Muscle layer of colon (tissue), 2 donors: ENCODE measurements around the gene CDC42SE1.
A peak's percentile ranks its signal among the peaks of the same experiment; 100 is the strongest.

Experiments
- H3K27ac ChIP-seq: one replicate; pipeline ENCODE4 v1.7.0; 2013; ENCODE audit warnings: low read depth, mild to moderate bottlenecking, low read length, moderate library complexity
- H3K27me3 ChIP-seq, 2 donors: one replicate each; pipeline ENCODE4 v1.7.0; 2013; ENCODE audit warnings: low read length in 2 of 2, mild to moderate bottlenecking in 2 of 2; ENCODE audit not compliant: insufficient read depth in 2 of 2, control insufficient read depth in 1 of 2
- H3K36me3 ChIP-seq: one replicate; pipeline ENCODE4 v1.7.0; 2013; ENCODE audit warnings: mild to moderate bottlenecking, low read length; ENCODE audit not compliant: insufficient read depth
- H3K4me1 ChIP-seq: one replicate; pipeline ENCODE4 v1.7.0; 2013; ENCODE audit warnings: mild to moderate bottlenecking, low read length; ENCODE audit not compliant: insufficient read depth
- H3K4me3 ChIP-seq, 2 donors: one replicate each; pipeline ENCODE4 v1.7.0; 2013; ENCODE audit warnings: low read length in 2 of 2, low read depth in 1 of 2, mild to moderate bottlenecking in 1 of 2, moderate library complexity in 1 of 2
- H3K9ac ChIP-seq: one replicate; pipeline ENCODE4 v1.7.0; 2013; ENCODE audit warnings: low read length
- H3K9me3 ChIP-seq: one replicate; pipeline ENCODE4 v1.7.0; 2013; ENCODE audit warnings: mild to moderate bottlenecking, low read length
- donor health status: abdominal sarcoma.
- donor health status: Adenocarcinoma of cecum.

The CDC42SE1 gene

DNA sequence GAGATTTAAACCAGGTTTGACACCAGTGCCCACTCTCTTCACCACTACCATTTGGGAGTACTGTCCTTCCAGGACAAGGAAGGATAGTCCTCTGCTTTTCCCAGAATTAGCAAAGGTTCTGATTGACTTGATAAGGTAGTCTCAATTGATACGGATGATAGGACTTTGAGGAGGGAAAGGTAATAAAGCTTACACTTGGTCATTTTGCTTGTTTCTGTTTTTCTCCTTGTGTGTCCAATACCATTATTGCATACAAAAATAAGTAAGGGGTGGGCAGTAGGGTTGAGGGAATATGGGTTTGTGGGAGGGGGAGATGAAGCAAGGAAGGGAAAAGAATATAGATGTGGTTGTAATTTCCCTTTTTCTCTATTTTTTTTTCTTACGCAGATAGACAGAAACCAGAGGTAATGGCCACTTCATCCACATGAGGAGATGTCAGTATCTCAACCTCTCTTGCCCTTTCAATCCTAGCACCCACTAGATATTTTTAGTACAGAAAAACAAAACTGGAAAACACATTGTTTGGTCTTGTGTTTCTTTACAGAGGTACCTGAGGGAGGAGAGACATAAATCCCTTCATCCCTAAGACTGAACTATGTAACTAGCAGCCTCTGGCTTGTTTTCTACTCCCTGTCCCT, 9.3 kb downstream of the CDC42SE1 start:
- H3K4me1 ChIP-seq: peaks cover 9% of the 10 kb centered on the region
- H3K9ac ChIP-seq: no peak overlapping the region
- H3K27me3 ChIP-seq: no peaks in the 10 kb centered on the region
- H3K27ac ChIP-seq: no peak overlapping the region
- no peaks in the 10 kb centered on the region for H3K9me3 ChIP-seq
- H3K4me3 ChIP-seq: no peak overlapping the region
- H3K36me3 ChIP-seq: peaks cover 27% of the 10 kb centered on the region

DNA sequence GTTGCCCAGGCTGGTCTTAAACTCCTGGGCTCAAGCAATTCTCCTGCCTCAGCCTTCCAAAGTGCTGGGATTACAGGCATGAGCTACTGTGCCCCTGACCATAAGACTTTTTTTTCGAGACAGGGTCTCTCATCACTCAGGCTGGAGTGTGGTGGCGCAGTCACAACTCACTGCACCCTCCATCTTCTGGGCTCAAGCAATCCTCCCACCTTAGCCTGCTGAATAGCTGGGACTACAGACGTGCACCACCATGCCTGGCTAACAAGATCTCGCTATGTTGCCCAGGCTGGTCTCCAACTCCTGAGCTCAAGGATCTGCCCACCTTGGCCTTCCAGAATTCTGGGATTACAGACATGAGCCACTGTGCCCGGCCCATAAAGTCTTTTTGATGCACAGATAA, 10.0 kb downstream of the CDC42SE1 start:
- H3K27ac ChIP-seq: no peak overlapping the region

DNA sequence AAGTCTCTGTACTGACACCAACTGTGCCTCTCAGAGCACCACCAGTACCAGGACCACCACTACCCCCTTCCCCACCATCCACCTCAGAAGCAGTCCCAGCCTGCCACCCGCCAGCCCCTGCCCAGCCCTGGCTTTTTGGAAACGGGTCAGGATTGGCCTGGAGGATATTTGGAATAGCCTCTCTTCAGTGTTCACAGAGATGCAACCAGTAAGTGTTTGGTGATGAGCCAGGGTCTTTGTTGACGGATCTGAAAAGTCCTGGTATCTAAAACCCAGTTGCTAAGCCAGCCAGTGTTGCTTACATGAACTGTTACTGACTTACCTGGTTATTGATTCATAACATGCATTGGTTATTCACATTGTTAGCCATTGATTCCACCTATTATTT, 10.8 kb downstream of the CDC42SE1 start:
- Histone ChIP-seq H3K4me1 (peaks cover 9% of the 10 kb centered on the region), H3K4me3 (peak overlapping the region; percentile 63 to 80), H3K9ac (peak overlapping the region; percentile 84), H3K27ac (peak overlapping the region; percentile 93), H3K27me3 (no peaks in the 10 kb centered on the region), H3K36me3 (peaks cover 14% of the 10 kb centered on the region), H3K9me3 (no peaks in the 10 kb centered on the region)

More for the DNA sequence above, 10.0 kb downstream of the CDC42SE1 start:
- peaks cover 9% of the 10 kb centered on the region for H3K4me1 ChIP-seq
- H3K9me3 ChIP-seq: no peaks in the 10 kb centered on the region
- H3K27me3 ChIP-seq: no peaks in the 10 kb centered on the region
- no peak overlapping the region for H3K4me3 ChIP-seq
- no peak overlapping the region for H3K9ac ChIP-seq
- peaks cover 20% of the 10 kb centered on the region for H3K36me3 ChIP-seq

DNA sequence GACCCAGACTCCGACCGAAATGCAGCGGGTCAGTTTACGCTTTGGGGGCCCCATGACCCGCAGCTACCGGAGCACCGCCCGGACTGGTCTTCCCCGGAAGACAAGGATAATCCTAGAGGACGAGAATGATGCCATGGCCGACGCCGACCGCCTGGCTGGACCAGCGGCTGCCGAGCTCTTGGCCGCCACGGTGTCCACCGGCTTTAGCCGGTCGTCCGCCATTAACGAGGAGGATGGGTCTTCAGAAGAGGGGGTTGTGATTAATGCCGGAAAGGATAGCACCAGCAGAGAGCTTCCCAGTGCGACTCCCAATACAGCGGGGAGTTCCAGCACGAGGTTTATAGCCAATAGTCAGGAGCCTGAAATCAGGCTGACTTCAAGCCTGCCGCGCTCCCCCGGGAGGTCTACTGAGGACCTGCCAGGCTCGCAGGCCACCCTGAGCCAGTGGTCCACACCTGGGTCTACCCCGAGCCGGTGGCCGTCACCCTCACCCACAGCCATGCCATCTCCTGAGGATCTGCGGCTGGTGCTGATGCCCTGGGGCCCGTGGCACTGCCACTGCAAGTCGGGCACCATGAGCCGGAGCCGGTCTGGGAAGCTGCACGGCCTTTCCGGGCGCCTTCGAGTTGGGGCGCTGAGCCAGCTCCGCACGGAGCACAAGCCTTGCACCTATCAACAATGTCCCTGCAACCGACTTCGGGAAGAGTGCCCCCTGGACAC, 11.3 kb downstream of the CDC42SE1 start:
- Histone ChIP-seq H3K27me3 (no peaks in the 10 kb centered on the region), H3K9ac (peak overlapping the region; percentile 84), H3K27ac (peak overlapping the region; percentile 93), H3K36me3 (peaks cover 14% of the 10 kb centered on the region), H3K9me3 (no peaks in the 10 kb centered on the region), H3K4me3 (peak overlapping the region; percentile 63 to 80), H3K4me1 (peaks cover 9% of the 10 kb centered on the region)

DNA sequence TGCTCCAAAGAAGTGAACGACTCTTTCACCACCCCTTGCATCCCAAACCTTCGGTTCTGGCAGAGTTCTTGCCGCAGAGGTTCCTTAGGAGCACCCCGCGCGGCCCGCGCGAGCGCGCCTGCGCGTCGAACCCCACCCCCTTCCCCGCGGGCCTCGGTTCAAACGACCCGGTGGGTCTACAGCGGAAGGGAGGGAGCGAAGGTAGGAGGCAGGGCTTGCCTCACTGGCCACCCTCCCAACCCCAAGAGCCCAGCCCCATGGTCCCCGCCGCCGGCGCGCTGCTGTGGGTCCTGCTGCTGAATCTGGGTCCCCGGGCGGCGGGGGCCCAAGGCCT, 11.9 kb downstream of the CDC42SE1 start, which contains the start of gene C1orf56:
Gene C1orf56, plus strand, starts transcription at position 161 of the 334 bp plus-strand sequence. Its CDS starts 97 bp downstream, at position 258.
- peak within 1 kb of the TSS; percentile 63 to 80 for H3K4me3 ChIP-seq
- H3K4me1 ChIP-seq: peaks cover 9% of the 10 kb centered on the region
- peaks cover 9% of the 10 kb centered on the region for H3K36me3 ChIP-seq

DNA sequence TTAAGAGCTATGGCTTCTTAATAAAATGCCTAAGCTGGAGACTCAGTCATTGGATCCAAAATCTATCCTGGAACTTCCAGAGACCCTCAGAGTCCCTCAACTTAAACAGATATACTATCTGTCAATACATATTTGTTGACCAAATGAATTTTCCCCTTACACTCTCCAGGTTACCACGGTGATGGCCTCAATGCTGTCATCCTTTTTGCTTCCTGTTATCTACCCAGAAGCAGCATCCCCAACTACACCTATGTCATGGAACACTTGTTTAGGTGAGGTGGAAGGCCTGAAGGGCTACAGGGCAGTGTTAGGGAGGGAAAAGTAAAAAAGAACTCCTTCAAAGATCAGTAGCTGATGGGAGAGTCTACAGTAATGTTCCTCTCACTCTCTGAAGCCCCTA, 16.3 kb downstream of the CDC42SE1 start:
- no peaks in the 10 kb centered on the region for H3K4me1 ChIP-seq
- no peaks in the 10 kb centered on the region for H3K36me3 ChIP-seq
- no peaks in the 10 kb centered on the region for H3K9me3 ChIP-seq

More for the DNA sequence above, 11.9 kb downstream of the CDC42SE1 start, which contains the start of gene C1orf56:
- Histone ChIP-seq H3K9ac (peak within 1 kb of the TSS; percentile 84), H3K27ac (peak within 1 kb of the TSS; percentile 93), H3K27me3 (no peaks in the 10 kb centered on the region), H3K9me3 (no peaks in the 10 kb centered on the region)

DNA sequence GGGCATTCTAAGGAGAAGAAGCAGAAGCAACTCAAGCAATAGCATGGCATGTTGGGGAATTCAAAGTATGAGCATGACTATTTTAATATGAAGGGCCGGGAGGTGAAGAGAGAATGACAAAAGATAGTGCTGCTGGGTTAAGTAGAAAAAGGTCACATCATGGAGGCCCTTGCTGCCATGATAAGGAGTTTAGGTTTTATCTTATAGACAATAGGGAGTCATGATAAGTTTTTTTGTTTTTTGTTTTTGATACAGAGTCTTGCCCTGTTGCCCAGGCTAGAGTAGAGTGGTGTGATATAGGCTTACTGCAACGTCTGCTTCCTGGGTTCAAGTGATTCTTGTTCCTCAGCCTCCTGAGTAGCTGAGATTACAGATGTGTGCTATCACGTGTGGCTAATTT, 19.9 kb downstream of the CDC42SE1 start:
- peaks cover 7% of the 10 kb centered on the region for H3K36me3 ChIP-seq
- H3K4me3 ChIP-seq: no peak overlapping the region
- no peak overlapping the region for H3K27ac ChIP-seq
- no peak overlapping the region for H3K9ac ChIP-seq
- no peaks in the 10 kb centered on the region for H3K9me3 ChIP-seq
- H3K27me3 ChIP-seq: no peaks in the 10 kb centered on the region
- H3K4me1 ChIP-seq: no peaks in the 10 kb centered on the region

More for the DNA sequence above, 16.3 kb downstream of the CDC42SE1 start:
- no peak overlapping the region for H3K9ac ChIP-seq
- no peak overlapping the region for H3K4me3 ChIP-seq
- H3K27me3 ChIP-seq: no peaks in the 10 kb centered on the region
- H3K27ac ChIP-seq: no peak overlapping the region

DNA sequence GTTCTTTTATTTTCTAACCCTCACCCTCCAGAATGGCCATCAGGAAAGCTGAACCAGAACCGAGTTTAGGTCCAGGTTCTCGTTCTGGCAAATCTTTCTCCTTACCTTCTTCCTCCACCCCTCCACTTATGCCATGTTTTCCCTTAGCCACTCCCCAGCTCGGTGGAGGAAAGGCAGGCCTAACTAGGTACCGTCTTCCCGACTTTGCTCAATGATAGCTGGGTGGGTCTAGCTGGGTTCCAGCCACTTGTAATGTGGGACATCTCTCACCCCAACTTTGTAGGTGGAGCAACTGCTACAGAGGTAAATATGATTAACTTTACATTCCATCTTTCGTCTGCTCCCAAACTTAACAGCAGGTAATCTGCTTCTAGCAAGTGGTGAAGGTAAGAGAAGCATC, 22.4 kb downstream of the CDC42SE1 start:
- Histone ChIP-seq H3K9ac (no peak overlapping the region), H3K27ac (no peak overlapping the region), H3K4me1 (no peaks in the 10 kb centered on the region), H3K4me3 (no peak overlapping the region), H3K9me3 (no peaks in the 10 kb centered on the region), H3K36me3 (peaks cover 17% of the 10 kb centered on the region), H3K27me3 (no peaks in the 10 kb centered on the region)

DNA sequence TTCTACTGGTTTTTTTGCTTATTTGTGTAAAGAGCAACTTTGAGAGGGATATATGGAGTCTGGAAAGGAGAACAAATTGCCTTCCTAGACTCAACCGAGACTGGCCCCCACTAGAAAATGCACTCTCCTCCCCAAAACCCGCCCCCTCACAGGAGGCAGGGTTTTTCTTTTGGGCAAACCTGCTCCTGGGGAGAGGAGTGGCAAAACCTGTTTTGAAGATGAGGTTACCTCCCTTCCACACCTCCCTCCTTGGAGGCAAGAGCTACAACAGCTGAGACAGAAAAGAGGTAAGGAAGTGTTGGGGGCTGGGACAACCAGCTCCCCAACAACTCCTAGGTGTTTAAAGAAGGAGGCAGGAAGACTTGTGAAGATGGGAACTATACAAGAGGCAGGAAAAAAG, 23.1 kb downstream of the CDC42SE1 start, which contains the start of gene BNIPL:
Gene BNIPL, plus strand, starts transcription at position 231 of the 400 bp plus-strand sequence. Its CDS starts 140 bp downstream, at position 371.
- Histone ChIP-seq H3K27ac (no peak within 1 kb of the TSS), H3K4me3 (no peak within 1 kb of the TSS)

DNA sequence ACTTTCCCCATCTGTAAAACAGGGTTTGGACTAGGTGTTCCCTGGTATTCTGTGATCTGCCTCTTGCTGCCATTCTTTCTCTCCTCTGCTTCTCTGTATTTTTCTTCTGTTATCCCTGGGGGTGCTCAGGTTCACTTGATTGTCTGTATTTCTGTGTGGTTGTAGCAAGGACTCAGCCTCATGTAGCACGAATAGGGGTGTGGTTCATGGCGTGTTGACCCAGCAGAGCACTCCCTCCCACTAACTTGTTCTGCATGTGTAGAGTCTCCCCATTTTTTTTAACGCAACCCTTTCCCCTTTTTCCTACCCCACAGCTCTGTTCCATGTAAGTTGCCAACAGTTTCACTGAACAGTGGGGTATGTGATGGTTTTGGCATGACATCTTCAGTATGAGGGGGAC, 24.3 kb downstream of the CDC42SE1 start:
- Histone ChIP-seq H3K27ac (no peak overlapping the region), H3K4me3 (no peak overlapping the region), H3K9me3 (no peaks in the 10 kb centered on the region), H3K36me3 (peaks cover 25% of the 10 kb centered on the region), H3K4me1 (no peaks in the 10 kb centered on the region), H3K9ac (no peak overlapping the region), H3K27me3 (no peaks in the 10 kb centered on the region)

More for the DNA sequence above, 23.1 kb downstream of the CDC42SE1 start, which contains the start of gene BNIPL:
- Histone ChIP-seq H3K9ac (no peak within 1 kb of the TSS), H3K36me3 (peaks cover 17% of the 10 kb centered on the region), H3K9me3 (no peaks in the 10 kb centered on the region), H3K27me3 (no peaks in the 10 kb centered on the region), H3K4me1 (no peaks in the 10 kb centered on the region)

DNA sequence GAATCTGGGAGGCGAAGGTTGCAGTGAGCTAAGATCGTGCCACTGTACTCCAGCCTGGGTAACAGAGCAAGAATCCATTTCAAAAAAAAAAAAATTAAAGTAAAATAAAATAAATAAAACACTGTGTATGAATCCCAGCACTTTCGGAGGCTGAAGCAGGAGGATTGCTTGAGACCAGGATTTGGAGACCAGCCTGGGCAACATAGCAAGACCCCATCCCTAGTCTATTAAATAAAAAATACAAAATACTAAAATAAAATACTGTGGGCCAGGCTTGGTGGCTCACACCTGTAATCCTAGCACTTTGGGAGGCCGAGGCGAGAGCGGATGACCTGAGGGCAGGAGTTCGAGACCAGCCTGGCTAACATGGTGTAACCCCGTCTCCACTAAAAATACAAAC, 27.3 kb downstream of the CDC42SE1 start:
- no peaks in the 10 kb centered on the region for H3K4me1 ChIP-seq
- H3K27ac ChIP-seq: no peak overlapping the region
- H3K27me3 ChIP-seq: no peaks in the 10 kb centered on the region
- H3K36me3 ChIP-seq: peaks cover 43% of the 10 kb centered on the region
- H3K9ac ChIP-seq: no peak overlapping the region
- no peaks in the 10 kb centered on the region for H3K9me3 ChIP-seq
- no peak overlapping the region for H3K4me3 ChIP-seq
